IMR-90 (cell line): Measurements from ENCODE around the gene LAMA4. TPM values are rescaled to one million over a fixed set of nuclear protein-coding genes. Genes with fewer than 3 reads are reported as not detected.

Source experiments
- ATAC-seq: fragments of 200-7000 bp; cut with Tn5 transposase; 2 replicates; pipeline ENCODE4 v1.9.1; 2020; ENCODE audit warnings: low read depth, mild to moderate bottlenecking, moderate library complexity
- BruUV-seq: library from RNA; stranded (reverse); fragments of 400-500 nt; replicated peaks from 2 replicates; lab custom pipeline; 2021; lab: Mats Ljungman, UMichigan
- CTCF ChIA-PET: fragments of 300-600 bp; formaldehyde crosslinking; extraction: SDS; loops from one replicate; lab custom pipeline; 2021; ENCODE audit warnings: antibody characterized with exemption; lab: Yijun Ruan, JAX
- POLR2A ChIA-PET: fragments of 300-600 bp; sonication (Branson Sonifier 250); formaldehyde crosslinking; loops from one replicate; lab custom pipeline; 2022; ENCODE audit warnings: antibody characterized with exemption; ENCODE audit not compliant: unreplicated experiment; lab: Charles Lee
- DNase-seq: peaks from one replicate; pipeline ENCODE4 v3.0.0; 2013
- H2AFZ ChIP-seq: replicated peaks from 2 replicates; pipeline ENCODE3; 2013; ENCODE audit warnings: low read length, mild to moderate bottlenecking; ENCODE audit not compliant: poor library complexity
- H2AK5ac ChIP-seq: 2 replicates; pipeline ENCODE4 v1.6.1; 2013; ENCODE audit warnings: low read depth, low read length, inconsistent platforms
- H2AK9ac ChIP-seq: replicated peaks from 2 replicates; pipeline ENCODE3; 2013; ENCODE audit warnings: mild to moderate bottlenecking, low read depth, low read length, moderate library complexity; ENCODE audit not compliant: poor library complexity
- H2BK120ac ChIP-seq: 2 replicates; pipeline ENCODE4 v1.6.1; 2013; ENCODE audit warnings: low read depth, low read length, inconsistent platforms
- H2BK15ac ChIP-seq: 3 replicates; pipeline ENCODE4 v1.6.1; 2013; ENCODE audit warnings: low read depth, low read length, inconsistent platforms
- H2BK20ac ChIP-seq: 2 replicates; pipeline ENCODE4 v1.6.1; 2013; ENCODE audit warnings: low read depth, mild to moderate bottlenecking, inconsistent platforms, low read length, moderate library complexity
- H2BK5ac ChIP-seq: 2 replicates; pipeline ENCODE4 v1.6.1; 2013; ENCODE audit warnings: mild to moderate bottlenecking, low read depth, low read length, inconsistent platforms; ENCODE audit not compliant: poor library complexity, severe bottlenecking
- H3K14ac ChIP-seq: replicated peaks from 2 replicates; pipeline ENCODE4 v1.6.1; 2013; ENCODE audit warnings: low read depth, low read length, inconsistent platforms
- H3K18ac ChIP-seq: 2 replicates; pipeline ENCODE4 v1.6.1; 2013; ENCODE audit warnings: low read depth, low read length, control low read depth
- H3K23ac ChIP-seq: 2 replicates; pipeline ENCODE4 v1.6.1; 2013; ENCODE audit warnings: low read depth, low read length, inconsistent platforms
- H3K27ac ChIP-seq: 2 replicates; pipeline ENCODE4 v1.5.1; 2013; ENCODE audit warnings: mild to moderate bottlenecking, control low read depth, low read length; ENCODE audit not compliant: insufficient read depth
- H3K27me3 ChIP-seq: 2 replicates; pipeline ENCODE4 v1.6.1; 2013; ENCODE audit warnings: low read length; ENCODE audit not compliant: control insufficient read depth, insufficient read depth
- H3K36me3 ChIP-seq: 2 replicates; pipeline ENCODE4 v1.6.1; 2013; ENCODE audit warnings: low read length, mixed read lengths; ENCODE audit not compliant: control insufficient read depth, insufficient read depth
- H3K4ac ChIP-seq: 2 replicates; pipeline ENCODE4 v1.6.1; 2013; ENCODE audit warnings: low read depth, low read length, inconsistent platforms
- H3K4me1 ChIP-seq: 2 replicates; pipeline ENCODE4 v1.6.1; 2013; ENCODE audit warnings: low read length, mixed read lengths; ENCODE audit not compliant: control insufficient read depth, insufficient read depth
- H3K4me2 ChIP-seq: 2 replicates; pipeline ENCODE4 v1.6.1; 2013; ENCODE audit warnings: low read depth, mild to moderate bottlenecking, control low read depth, low read length, moderate library complexity
- H3K4me3 ChIP-seq: 2 replicates; pipeline ENCODE4 v1.5.1; 2013; ENCODE audit warnings: low read depth, mild to moderate bottlenecking, control low read depth, low read length, moderate library complexity; ENCODE audit not compliant: insufficient read depth
- H3K56ac ChIP-seq: 2 replicates; pipeline ENCODE4 v1.6.1; 2013; ENCODE audit warnings: low read length, inconsistent platforms; ENCODE audit not compliant: insufficient read depth; ENCODE audit errors: extremely low read depth
- H3K79me1 ChIP-seq, 2 experiments: 2 replicates each; pipeline ENCODE4 v1.6.1; 2013; ENCODE audit warnings: low read length in 2 of 2, inconsistent platforms in 1 of 2, low read depth in 1 of 2
- H3K9ac ChIP-seq: 2 replicates; pipeline ENCODE4 v1.6.1; 2013; ENCODE audit warnings: low read depth, low read length, control low read depth
- H3K9me1 ChIP-seq: 2 replicates; pipeline ENCODE4 v1.6.1; 2013; ENCODE audit warnings: low read length, inconsistent platforms; ENCODE audit not compliant: insufficient read depth
- H3K9me3 ChIP-seq: 2 replicates; pipeline ENCODE4 v1.6.1; 2013; ENCODE audit warnings: low read length; ENCODE audit not compliant: control insufficient read depth, insufficient read depth
- H4K20me1 ChIP-seq: 2 replicates; pipeline ENCODE4 v1.6.1; 2013; ENCODE audit warnings: low read length, inconsistent platforms; ENCODE audit not compliant: insufficient read depth
- H4K5ac ChIP-seq: 2 replicates; pipeline ENCODE4 v1.6.1; 2013; ENCODE audit warnings: mild to moderate bottlenecking, low read depth, low read length, control low read depth
- H4K8ac ChIP-seq, 2 experiments: 2 replicates each; pipeline ENCODE4 v1.6.1; 2013; ENCODE audit warnings: low read depth in 2 of 2, low read length in 2 of 2, control low read depth in 1 of 2, inconsistent platforms in 1 of 2
- H4K91ac ChIP-seq: 2 replicates; pipeline ENCODE4 v1.6.1; 2013; ENCODE audit warnings: low read depth, low read length, inconsistent platforms; ENCODE audit not compliant: insufficient read depth
- FOS ChIP-seq: fragments of 150-350 bp; IDR thresholded peaks from 2 replicates; pipeline ENCODE4 v1.6.1; 2016; ENCODE audit warnings: low read depth, low read length
- MAFK ChIP-seq: IDR thresholded peaks from 2 replicates; pipeline ENCODE4 v1.6.1; 2012; ENCODE audit warnings: low read depth, low read length, improper control_type of control experiment
- MXI1 ChIP-seq: IDR thresholded peaks from 2 replicates; pipeline ENCODE4 v1.6.1; 2012; ENCODE audit warnings: low read depth, mild to moderate bottlenecking, low read length, moderate library complexity, borderline replicate concordance
- NFE2L2 ChIP-seq: fragments of 150-350 bp; IDR thresholded peaks from 2 replicates; pipeline ENCODE4 v1.6.1; 2016; ENCODE audit warnings: low read depth, mild to moderate bottlenecking, low read length
- RAD21 ChIP-seq: IDR thresholded peaks from 2 replicates; pipeline ENCODE4 v1.6.1; 2012; ENCODE audit warnings: low read length, improper control_type of control experiment
- USF2 ChIP-seq: fragments of 150-350 bp; IDR thresholded peaks from 2 replicates; pipeline ENCODE4 v1.6.1; 2017; ENCODE audit warnings: mild to moderate bottlenecking, antibody characterized with exemption, low read length, low read depth
- WGBS, 2 experiments: methylation state at CpG; one replicate each; pipeline versions ENCODE4 v1.1.5 to v1.1.7; 2013; ENCODE audit warnings: missing lambda C conversion rate in 2 of 2; ENCODE audit not compliant: insufficient read length in 1 of 2; ENCODE audit errors: extremely low coverage in 2 of 2; 5-methylcytosine and 5-hydroxymethylcytosine counted together
- dilution Hi-C: fragments of 300-500 bp; cut with HindIII; formaldehyde crosslinking; loops from one replicate; pipeline ENCODE4 v1.14.3; 2018; ENCODE audit warnings: low sequenced_read_pairs; ENCODE audit not compliant: unreplicated experiment
- in situ Hi-C: fragments of 300-500 bp; cut with MboI; formaldehyde crosslinking; loops from 3 replicates; pipeline ENCODE4 v1.14.3; 2019; ENCODE audit warnings: low sequenced_read_pairs, inconsistent platforms, mixed read lengths
- intact Hi-C: fragments of 100-400 bp; cut with micrococcal nuclease; formaldehyde crosslinking; loops from 2 replicates; pipeline ENCODE4 v1.10.0; 2022
- polyA plus RNA-seq, 3 experiments: library from polyadenylated mRNA; depleted of rRNA; stranded (reverse); fragments of >200 nt; gene quantifications; 2 replicates each; pipeline ENCODE4 v1.2.3, GENCODE V29; 2012; ENCODE audit warnings: low replicate concordance in 1 of 3
- total RNA-seq: library from RNA; depleted of rRNA; stranded (reverse); fragments of >200 nt; gene quantifications from 2 replicates; pipeline ENCODE4 v1.2.3, GENCODE V29; 2012
- TF ChIP-seq, protein P1 (sequence below): conservative IDR thresholded peaks from 2 replicates; pipeline ENCODE4 v1.5.1; 2012; ENCODE audit warnings: mild to moderate bottlenecking, low read depth, low read length, improper control_type of control experiment

The LAMA4 gene
- total and polyA plus RNA-seq, 2 of the 4 experiments (the other 2 are of a cell fraction), result 33.9 to 35.8 TPM

DNA sequence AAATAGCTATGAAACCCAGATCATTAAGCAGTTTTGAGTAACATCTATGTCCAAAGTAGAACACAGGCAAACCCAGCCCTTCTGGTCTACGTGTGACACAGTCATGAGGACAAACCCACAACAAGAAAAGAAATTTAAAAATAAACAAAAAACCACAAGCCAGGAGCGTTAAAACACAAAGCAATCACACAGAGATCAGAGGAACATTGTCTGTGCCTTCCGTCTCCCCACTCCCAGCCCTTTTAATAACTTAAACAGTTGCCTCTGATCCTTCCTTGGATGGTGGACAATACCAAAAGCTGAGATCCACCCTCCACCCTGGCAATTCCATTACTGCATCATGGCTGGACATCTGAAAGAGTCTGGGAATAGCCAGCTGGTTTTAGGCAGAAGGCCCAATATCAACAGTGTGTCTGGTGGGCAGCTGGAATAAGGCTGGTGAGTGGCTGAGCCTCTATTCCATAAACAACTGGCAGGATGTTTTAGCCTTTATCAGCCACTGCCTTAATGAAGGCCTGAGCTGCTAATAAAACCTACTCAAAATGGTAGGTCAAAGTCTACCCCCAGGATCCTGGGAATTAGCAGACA is 15.7 kb upstream of the LAMA4 start:
- POLR2A ChIA-PET, result no interaction called here
- CTCF ChIA-PET, result interaction anchor here (1.2 to 1.5 kb wide), 3 partner anchors 9 to 90 kb away, joined by 3 to 7 read pairs (median 5); no protein-coding TSS in a partner anchor
- no peaks in the 10 kb centered on the region; the same call in 1 of the 2 replicates for H3K4me1 ChIP-seq

More for the DNA sequence above, 15.7 kb upstream of the LAMA4 start:
- Histone ChIP-seq H3K79me1 (no peaks in the 10 kb centered on the region), H3K27ac (no peak overlapping the region), H3K27me3 (no peaks in the 10 kb centered on the region), H4K91ac (no peak overlapping the region; the same call in 1 of the 2 replicates), H4K20me1 (no peaks in the 10 kb centered on the region), H3K4ac (no peak overlapping the region), H3K9ac (no peak overlapping the region), H2BK15ac (no peak overlapping the region), H2AK9ac (no peak overlapping the region), H3K4me2 (no peak overlapping the region), H2AFZ (no peak overlapping the region), H3K18ac (no peak overlapping the region), H3K9me1 (no peaks in the 10 kb centered on the region), H2BK120ac (no peak overlapping the region), H2BK5ac (no peak overlapping the region), H4K8ac (peak overlapping the region in 1 of 2 experiments; percentile 29; a peak in 1 of 4 replicates), H3K56ac (no peak overlapping the region), H3K14ac (no peak overlapping the region; the same call in 1 of the 2 replicates), H3K36me3 (no peaks in the 10 kb centered on the region), H2BK20ac (no peak overlapping the region), H2AK5ac (no peak overlapping the region), H3K9me3 (no peaks in the 10 kb centered on the region), H3K23ac (no peak overlapping the region), H4K5ac (no peak overlapping the region), H3K4me3 (no peak overlapping the region)
- TF ChIP-seq USF2 (no peak), FOS (no peak), MAFK (no peak), RAD21 (no peak), NFE2L2 (no peak), MXI1 (no peak)
- TF ChIP-seq, protein P1, sequence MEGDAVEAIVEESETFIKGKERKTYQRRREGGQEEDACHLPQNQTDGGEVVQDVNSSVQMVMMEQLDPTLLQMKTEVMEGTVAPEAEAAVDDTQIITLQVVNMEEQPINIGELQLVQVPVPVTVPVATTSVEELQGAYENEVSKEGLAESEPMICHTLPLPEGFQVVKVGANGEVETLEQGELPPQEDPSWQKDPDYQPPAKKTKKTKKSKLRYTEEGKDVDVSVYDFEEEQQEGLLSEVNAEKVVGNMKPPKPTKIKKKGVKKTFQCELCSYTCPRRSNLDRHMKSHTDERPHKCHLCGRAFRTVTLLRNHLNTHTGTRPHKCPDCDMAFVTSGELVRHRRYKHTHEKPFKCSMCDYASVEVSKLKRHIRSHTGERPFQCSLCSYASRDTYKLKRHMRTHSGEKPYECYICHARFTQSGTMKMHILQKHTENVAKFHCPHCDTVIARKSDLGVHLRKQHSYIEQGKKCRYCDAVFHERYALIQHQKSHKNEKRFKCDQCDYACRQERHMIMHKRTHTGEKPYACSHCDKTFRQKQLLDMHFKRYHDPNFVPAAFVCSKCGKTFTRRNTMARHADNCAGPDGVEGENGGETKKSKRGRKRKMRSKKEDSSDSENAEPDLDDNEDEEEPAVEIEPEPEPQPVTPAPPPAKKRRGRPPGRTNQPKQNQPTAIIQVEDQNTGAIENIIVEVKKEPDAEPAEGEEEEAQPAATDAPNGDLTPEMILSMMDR, result no peak
- intact Hi-C loops, result no loop called here
- dilution Hi-C loops, result no loop called here
- ATAC-seq (no peak), DNase-seq (no peak)
- BruUV-seq, result no TSS peak
- in situ Hi-C loops, result no loop called here
- 33% methylated on average over 1 of the region's 3 CpGs; no CpG with 5 or more reads in 1 of the 2 experiments for WGBS, 2 experiments
